ENCODE measurements around the gene DEDD. TPM values are rescaled to one million over a fixed set of nuclear protein-coding genes. Genes with fewer than 3 reads are reported as not detected.

The DEDD gene
- total RNA-seq, 2 experiments from 2014 or later: 35.0 to 40.2 TPM

- intact Hi-C loops (cut with micrococcal nuclease): loop anchor here (5.0 to 10.0 kb wide), 2 partner anchors 253 to 296 kb away; partner anchors contain the start of gene LY9
- peaks cover 34% of the 10 kb centered on the region for H3K4me1 Mint-ChIP-seq (ENCODE audit: low read depth)
- no peak overlapping the region for H3K27ac Mint-ChIP-seq
- H3K36me3 Mint-ChIP-seq: no peaks in the 10 kb centered on the region
- no peak overlapping the region for H3K4me3 Mint-ChIP-seq
- POLR2A ChIA-PET: interaction anchor here (1.1 kb wide), 1 partner anchor 21 kb away, joined by 3 read pairs; the partner anchor contains the start of gene ARHGAP30
- no peak for DNase-seq
- no peaks in the 10 kb centered on the region for H3K9me3 Mint-ChIP-seq
- CTCF ChIA-PET: no interaction called here
- H3K27me3 Mint-ChIP-seq: no peaks in the 10 kb centered on the region
Observed at GRCh38 chr1:161090617-161091016, 41.9 kb downstream of the DEDD start.

GRCh38 chr1:161089938-161090337 lies 42.5 kb downstream of the DEDD start:
- H3K4me3 Mint-ChIP-seq: no peak overlapping the region
- ChIA-PET POLR2A (no interaction called here), CTCF (interaction anchor here (1.8 kb wide), 1 partner anchor 8 kb away, joined by 10 read pairs; the partner anchor contains the start of gene KLHDC9)
- H3K27me3 Mint-ChIP-seq: no peaks in the 10 kb centered on the region
- intact Hi-C loops (cut with micrococcal nuclease): loop anchor here (5.0 to 10.0 kb wide), 2 partner anchors 253 to 295 kb away; partner anchors contain the start of gene LY9
- no peak for DNase-seq
- H3K36me3 Mint-ChIP-seq: no peaks in the 10 kb centered on the region
- H3K4me1 Mint-ChIP-seq (ENCODE audit: low read depth): peaks cover 34% of the 10 kb centered on the region
- no peaks in the 10 kb centered on the region for H3K9me3 Mint-ChIP-seq
- H3K27ac Mint-ChIP-seq: no peak overlapping the region

- no peaks in the 10 kb centered on the region for H3K27me3 Mint-ChIP-seq
- no peak within 1 kb of the TSS for H3K4me3 Mint-ChIP-seq
- peaks cover 32% of the 10 kb centered on the region for H3K4me1 Mint-ChIP-seq (ENCODE audit: low read depth)
- no peak for DNase-seq
- H3K36me3 Mint-ChIP-seq: no peaks in the 10 kb centered on the region
- POLR2A ChIA-PET: no interaction called here
- H3K27ac Mint-ChIP-seq: no peak within 1 kb of the TSS
- no peaks in the 10 kb centered on the region for H3K9me3 Mint-ChIP-seq
- intact Hi-C loops (cut with micrococcal nuclease): no loop called here
- CTCF ChIA-PET: interaction anchor here (1.8 kb wide), 1 partner anchor 8 kb away, joined by 10 read pairs; the partner anchor contains the start of gene KLHDC9
Observed at GRCh38 chr1:161089251-161089924, 43.1 kb downstream of the DEDD start, which contains the start of gene NECTIN4. Gene NECTIN4, minus strand, starts transcription at chr1:161089558. Its CDS starts 262 bp downstream, at chr1:161089296.

GRCh38 chr1:161088587-161089110 lies 43.8 kb downstream of the DEDD start:
- no peaks in the 10 kb centered on the region for H3K36me3 Mint-ChIP-seq
- ChIA-PET POLR2A (interaction anchor here (0.6 kb wide), 1 partner anchor 278 kb away, joined by 4 read pairs; no protein-coding TSS in a partner anchor), CTCF (interaction anchor here (1.8 kb wide), 1 partner anchor 9 kb away, joined by 10 read pairs; the partner anchor contains the start of gene KLHDC9)
- DNase-seq: no peak
- no peak overlapping the region for H3K4me3 Mint-ChIP-seq
- H3K4me1 Mint-ChIP-seq (ENCODE audit: low read depth): peaks cover 29% of the 10 kb centered on the region
- intact Hi-C loops (cut with micrococcal nuclease): no loop called here
- no peaks in the 10 kb centered on the region for H3K27me3 Mint-ChIP-seq
- no peak overlapping the region for H3K27ac Mint-ChIP-seq
- no peaks in the 10 kb centered on the region for H3K9me3 Mint-ChIP-seq

- no peaks in the 10 kb centered on the region for H3K36me3 Mint-ChIP-seq
- intact Hi-C loops (cut with micrococcal nuclease): no loop called here
- ChIA-PET POLR2A (interaction anchor here (0.8 to 0.9 kb wide), 2 partner anchors 11 to 16 kb away, joined by 3 read pairs; partner anchors contain the start of gene ARHGAP30), CTCF (interaction anchor here (0.6 to 5.9 kb wide), 3 partner anchors 11 to 365 kb away, joined by 3 to 25 read pairs (median 3); partner anchors contain the start of gene KLHDC9)
- H3K9me3 Mint-ChIP-seq: no peaks in the 10 kb centered on the region
- no peak overlapping the region for H3K4me3 Mint-ChIP-seq
- H3K27ac Mint-ChIP-seq: no peak overlapping the region
- H3K27me3 Mint-ChIP-seq: no peaks in the 10 kb centered on the region
- no peak for DNase-seq
- H3K4me1 Mint-ChIP-seq (ENCODE audit: low read depth): peaks cover 9% of the 10 kb centered on the region
Observed at GRCh38 chr1:161086457-161086856, 46.0 kb downstream of the DEDD start.

GRCh38 chr1:161085165-161085564 lies 47.3 kb downstream of the DEDD start:
- Mint-ChIP-seq H3K9me3 (no peaks in the 10 kb centered on the region), H3K27ac (no peak overlapping the region), H3K27me3 (no peaks in the 10 kb centered on the region), H3K36me3 (no peaks in the 10 kb centered on the region), H3K4me1 (ENCODE audit: low read depth) (no peaks in the 10 kb centered on the region), H3K4me3 (no peak overlapping the region)
- no peak for DNase-seq
- ChIA-PET POLR2A (interaction anchor here (1.4 kb wide), 1 partner anchor 17 kb away, joined by 4 read pairs; no protein-coding TSS in a partner anchor), CTCF (interaction anchor here (1.5 to 5.9 kb wide), 2 partner anchors 12 to 13 kb away, joined by 5 to 25 read pairs; partner anchors contain the start of gene KLHDC9)
- intact Hi-C loops (cut with micrococcal nuclease): no loop called here

GRCh38 chr1:161084597-161084988 lies 47.9 kb downstream of the DEDD start:
- H3K36me3 Mint-ChIP-seq: no peaks in the 10 kb centered on the region
- CTCF ChIA-PET: interaction anchor here (1.5 to 5.9 kb wide), 2 partner anchors 13 kb away, joined by 5 to 25 read pairs; partner anchors contain the start of gene KLHDC9

GRCh38 chr1:161083748-161084596 lies 48.5 kb downstream of the DEDD start:
- POLR2A ChIA-PET: interaction anchor here (1.4 kb wide), 1 partner anchor 15 kb away, joined by 4 read pairs; no protein-coding TSS in a partner anchor
- H3K27me3 Mint-ChIP-seq: no peaks in the 10 kb centered on the region
- intact Hi-C loops (cut with micrococcal nuclease): no loop called here

More at GRCh38 chr1:161084597-161084988, 47.9 kb downstream of the DEDD start:
- Mint-ChIP-seq H3K27me3 (no peaks in the 10 kb centered on the region), H3K4me1 (ENCODE audit: low read depth) (no peaks in the 10 kb centered on the region), H3K9me3 (no peaks in the 10 kb centered on the region), H3K4me3 (no peak overlapping the region), H3K27ac (no peak overlapping the region)
- no peak for DNase-seq
- intact Hi-C loops (cut with micrococcal nuclease): no loop called here
- POLR2A ChIA-PET: interaction anchor here (1.4 kb wide), 1 partner anchor 16 kb away, joined by 4 read pairs; no protein-coding TSS in a partner anchor

GRCh38 chr1:161082996-161083747 lies 49.3 kb downstream of the DEDD start:
- Mint-ChIP-seq H3K4me3 (no peak overlapping the region), H3K9me3 (no peaks in the 10 kb centered on the region), H3K4me1 (ENCODE audit: low read depth) (no peaks in the 10 kb centered on the region), H3K27ac (no peak overlapping the region), H3K36me3 (no peaks in the 10 kb centered on the region), H3K27me3 (no peaks in the 10 kb centered on the region)
- ChIA-PET CTCF (interaction anchor here (5.9 kb wide), 1 partner anchor 14 kb away, joined by 25 read pairs; the partner anchor contains the start of gene KLHDC9), POLR2A (no interaction called here)
- intact Hi-C loops (cut with micrococcal nuclease): no loop called here
- DNase-seq: no peak

More at GRCh38 chr1:161083748-161084596, 48.5 kb downstream of the DEDD start:
- Mint-ChIP-seq H3K36me3 (no peaks in the 10 kb centered on the region), H3K9me3 (no peaks in the 10 kb centered on the region), H3K4me3 (no peak overlapping the region), H3K4me1 (ENCODE audit: low read depth) (no peaks in the 10 kb centered on the region), H3K27ac (no peak overlapping the region)
- DNase-seq: no peak
- CTCF ChIA-PET: interaction anchor here (1.5 to 5.9 kb wide), 2 partner anchors 12 to 13 kb away, joined by 5 to 25 read pairs; partner anchors contain the start of gene KLHDC9

GRCh38 chr1:161082483-161082882 lies 50.0 kb downstream of the DEDD start:
- Mint-ChIP-seq H3K27me3 (no peaks in the 10 kb centered on the region), H3K4me1 (ENCODE audit: low read depth) (no peaks in the 10 kb centered on the region), H3K36me3 (no peaks in the 10 kb centered on the region), H3K4me3 (no peak overlapping the region), H3K9me3 (no peaks in the 10 kb centered on the region), H3K27ac (no peak overlapping the region)
- no peak for DNase-seq
- POLR2A ChIA-PET: no interaction called here
- CTCF ChIA-PET: interaction anchor here (1.2 to 5.9 kb wide), 2 partner anchors 15 to 42 kb away, joined by 5 to 25 read pairs; partner anchors contain the start of gene KLHDC9
- intact Hi-C loops (cut with micrococcal nuclease): no loop called here

GRCh38 chr1:161081519-161081918 lies 50.9 kb downstream of the DEDD start:
- CTCF ChIA-PET: interaction anchor here (0.8 to 1.2 kb wide), 2 partner anchors 12 to 41 kb away, joined by 4 to 5 read pairs; partner anchors contain the start of gene ARHGAP30
- H3K36me3 Mint-ChIP-seq: no peaks in the 10 kb centered on the region
- no peaks in the 10 kb centered on the region for H3K27me3 Mint-ChIP-seq
- DNase-seq: no peak
- no peak overlapping the region for H3K4me3 Mint-ChIP-seq
- H3K27ac Mint-ChIP-seq: no peak overlapping the region
- H3K9me3 Mint-ChIP-seq: no peaks in the 10 kb centered on the region
- intact Hi-C loops (cut with micrococcal nuclease): no loop called here
- POLR2A ChIA-PET: interaction anchor here (0.5 to 0.7 kb wide), 2 partner anchors 13 to 19 kb away, joined by 3 to 4 read pairs; no protein-coding TSS in a partner anchor
- H3K4me1 Mint-ChIP-seq (ENCODE audit: low read depth): no peaks in the 10 kb centered on the region

Measured in activated CD4-positive, alpha-beta memory T cell treated with anti-CD3 and anti-CD28 coated beads for 36 hours (primary cell).